ENCODE results near the gene CYFIP2.

The CYFIP2 gene

DNA sequence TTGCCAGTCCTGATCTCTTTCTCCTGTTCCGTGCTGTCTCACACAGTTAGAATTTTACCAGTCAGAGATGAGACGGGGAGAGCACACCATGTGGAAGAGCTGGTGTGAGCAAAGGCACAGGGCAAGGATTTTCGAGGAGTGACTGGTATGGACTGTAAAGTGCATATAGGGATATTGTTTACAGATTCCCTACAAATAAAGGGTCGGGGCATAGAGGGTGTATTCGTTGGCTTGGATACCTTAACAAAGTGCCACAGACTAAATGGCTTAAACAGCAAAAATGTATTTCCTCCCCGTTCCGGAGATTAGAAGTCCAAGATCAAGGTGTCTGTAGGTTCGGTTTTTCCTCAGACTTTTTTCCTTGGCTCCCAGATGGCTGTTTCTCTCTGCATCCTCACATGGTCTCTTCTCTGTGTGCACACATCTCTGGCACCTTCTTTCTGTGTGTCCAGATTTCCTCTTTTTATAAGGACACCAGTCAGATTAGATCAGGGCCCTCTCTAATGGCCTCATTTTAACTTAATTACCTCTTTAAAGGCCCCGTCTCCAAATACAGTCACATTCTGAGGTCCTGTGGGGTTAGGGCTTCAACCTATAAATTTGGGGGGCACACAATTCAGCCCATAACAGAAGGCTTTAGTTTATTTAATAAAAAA, 23.4 kb downstream of the CYFIP2 start:
- FAIRE-seq: no peak

DNA sequence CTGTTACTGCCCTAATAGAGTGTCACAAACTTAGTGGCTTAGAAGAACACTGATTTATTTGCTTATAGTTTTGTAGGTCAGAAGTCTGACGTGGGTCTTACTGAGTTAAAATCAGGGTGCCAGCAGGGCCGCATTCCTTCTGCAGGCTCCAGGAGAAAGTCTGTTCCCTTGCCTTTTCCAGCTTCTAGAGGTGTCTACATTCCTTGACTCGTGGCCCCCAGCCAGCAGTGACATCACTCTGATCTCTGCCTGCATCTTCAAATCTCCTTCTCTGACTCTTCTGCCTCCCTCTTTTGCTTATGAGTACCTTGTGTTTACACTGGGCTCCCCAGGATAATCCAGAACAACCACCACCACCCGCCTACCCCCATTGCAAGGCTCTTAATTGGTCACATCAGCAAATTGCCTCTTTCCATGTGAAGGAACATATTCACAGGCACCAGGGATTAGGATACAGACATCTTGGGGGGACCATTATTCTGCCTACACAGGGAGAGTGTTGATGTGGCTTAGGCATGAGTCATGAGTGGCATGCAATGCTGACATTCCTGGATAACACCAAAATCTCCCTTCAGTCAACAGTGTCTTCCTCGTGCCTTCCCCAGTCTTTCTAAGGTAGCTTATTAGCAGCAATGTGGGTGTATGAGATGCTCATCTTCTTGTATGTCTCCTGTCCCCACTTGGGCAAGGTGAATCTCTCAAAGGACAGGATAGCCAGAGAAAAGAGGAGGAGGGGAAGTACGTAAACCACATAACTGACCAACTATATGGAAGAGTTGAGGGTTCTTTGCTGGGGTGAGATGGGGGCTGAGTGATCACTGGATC, 24.4 kb downstream of the CYFIP2 start:
- FAIRE-seq: no peak

DNA sequence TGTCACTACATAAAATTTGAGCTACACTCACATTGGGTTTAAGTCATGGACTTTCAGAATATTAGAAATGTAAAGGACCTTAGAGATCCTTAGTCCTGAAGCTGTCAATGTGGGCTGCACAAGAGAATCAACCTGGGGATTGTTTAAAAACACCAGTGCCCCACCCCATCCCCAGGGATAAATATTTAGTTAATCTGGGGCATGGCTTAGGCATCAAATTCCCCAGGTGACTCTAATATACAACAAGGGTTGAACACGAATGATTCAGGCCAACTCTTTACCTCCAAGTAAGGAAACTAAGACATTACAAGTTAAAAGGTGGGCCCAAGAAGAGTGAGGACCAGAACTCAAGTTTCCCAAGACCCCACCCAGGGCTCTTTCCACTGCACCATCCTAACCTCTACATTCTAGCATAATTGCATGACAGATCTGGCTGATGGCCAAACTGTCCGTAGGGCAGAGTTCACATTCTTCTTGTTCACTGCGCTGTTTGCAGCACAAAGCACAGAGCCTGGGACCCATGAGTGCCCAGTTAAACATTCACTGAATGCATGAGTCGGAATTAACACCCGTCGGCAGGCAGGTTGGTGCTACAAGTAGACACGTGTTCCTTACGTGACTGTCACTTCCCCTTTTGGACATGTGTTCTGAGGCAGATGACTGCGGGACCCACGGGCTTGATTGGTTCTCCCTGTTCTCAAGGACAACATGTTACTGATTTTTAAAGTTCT, 25.2 kb downstream of the CYFIP2 start:
- no peak for FAIRE-seq

DNA sequence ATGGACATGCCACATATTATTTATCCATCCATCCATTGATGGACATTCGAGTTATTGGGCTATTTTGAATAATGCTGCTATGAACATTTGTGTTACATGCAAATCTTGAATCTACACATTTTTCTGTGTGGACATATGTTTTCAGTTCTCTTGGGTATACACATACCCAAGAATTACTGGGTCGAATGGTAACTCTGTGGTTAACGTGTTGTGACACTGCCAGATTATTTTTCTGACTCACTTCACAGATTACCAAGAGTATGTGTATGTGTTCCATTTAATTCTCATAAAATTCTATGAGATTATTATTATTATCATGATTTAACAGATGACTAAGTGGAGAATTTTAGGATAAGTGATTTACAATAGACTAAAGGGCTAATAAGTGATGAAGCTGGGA, 26.7 kb downstream of the CYFIP2 start:
- FAIRE-seq: no peak

DNA sequence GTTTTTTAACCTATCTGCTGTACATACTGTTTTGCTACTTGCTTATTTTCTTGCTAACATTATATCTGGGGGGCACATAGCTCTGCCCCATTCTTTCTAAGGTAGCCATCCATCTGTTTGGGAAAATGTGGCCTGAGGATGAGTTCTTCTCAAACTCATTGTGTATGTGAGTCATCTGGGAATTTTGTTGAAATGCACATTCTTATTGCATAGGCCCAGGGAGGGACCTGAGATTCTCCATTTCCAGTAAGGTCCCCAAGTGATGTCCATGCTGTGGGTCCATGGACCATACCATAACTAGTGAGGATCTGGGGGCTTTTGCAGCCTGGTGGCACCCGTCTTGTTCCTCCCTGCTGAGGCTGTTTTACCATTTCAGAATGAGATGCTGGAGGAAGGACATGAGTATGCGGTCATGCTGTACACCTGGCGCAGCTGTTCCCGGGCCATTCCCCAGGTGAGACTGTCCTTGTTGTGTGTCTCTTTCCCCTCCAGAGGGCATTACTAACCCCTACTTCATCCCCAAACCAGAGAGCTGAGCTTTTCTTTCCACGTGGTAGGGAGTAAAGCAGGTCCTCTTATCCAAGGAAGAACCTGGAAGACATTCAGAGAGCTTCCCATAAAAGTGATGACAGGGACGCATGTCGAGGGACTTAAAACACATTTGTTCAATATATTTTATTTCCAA, 28.6 kb downstream of the CYFIP2 start:
- no peak for FAIRE-seq

DNA sequence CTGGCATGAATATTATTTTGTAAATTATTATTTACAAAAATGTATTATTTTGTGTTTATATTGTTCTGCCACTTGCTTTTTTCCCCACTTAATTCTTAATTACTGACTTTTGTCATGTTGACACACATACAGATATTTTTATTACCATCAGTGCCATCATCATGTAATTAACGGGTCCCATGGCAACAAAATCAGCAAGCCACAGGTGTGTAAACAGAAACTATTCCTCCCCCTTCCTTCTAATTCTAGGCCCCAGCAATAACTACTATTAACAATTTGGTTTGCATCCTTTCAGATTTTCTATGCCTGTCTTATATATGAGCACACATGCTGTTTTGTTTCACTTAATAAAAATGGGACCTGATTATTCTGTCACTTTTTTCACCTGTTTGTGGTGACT, 29.3 kb downstream of the CYFIP2 start:
- peak; percentile 91 for FAIRE-seq

DNA sequence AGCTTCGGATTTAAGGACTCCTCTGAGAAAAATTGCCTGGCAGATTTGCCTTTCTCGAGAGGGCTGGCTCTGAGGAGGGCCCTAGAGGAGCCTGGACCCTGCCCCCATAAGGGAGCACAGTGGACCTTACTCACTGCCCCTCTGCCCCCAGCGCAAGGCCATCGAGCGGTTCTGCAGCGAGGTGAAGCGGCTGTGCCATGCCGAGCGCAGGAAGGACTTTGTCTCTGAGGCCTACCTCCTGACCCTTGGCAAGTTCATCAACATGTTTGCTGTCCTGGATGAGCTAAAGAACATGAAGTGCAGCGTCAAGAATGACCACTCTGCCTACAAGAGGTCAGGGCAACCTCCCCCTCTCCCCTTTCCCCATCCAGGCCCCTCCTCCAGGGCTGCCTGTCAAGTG, 34.6 kb downstream of the CYFIP2 start:
- FAIRE-seq: no peak

DNA sequence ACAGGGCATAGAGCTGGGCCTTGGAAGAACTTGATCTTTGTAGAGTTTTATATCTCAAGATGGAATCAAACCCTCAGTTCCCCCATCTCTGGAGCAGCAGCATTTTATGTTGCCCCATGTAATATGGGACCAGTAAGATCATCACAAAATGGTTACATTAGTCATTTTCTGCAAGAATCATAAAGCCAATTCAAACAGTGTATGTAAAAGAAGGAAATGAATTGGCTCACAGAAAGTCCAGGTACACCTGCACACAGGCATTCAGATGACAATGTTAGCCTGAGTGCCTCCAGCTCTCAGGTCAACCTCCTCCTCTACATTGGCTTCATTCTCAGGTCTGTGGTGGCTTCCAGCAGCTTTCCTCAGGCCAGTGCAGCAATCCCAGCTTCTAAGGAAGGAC, 35.1 kb downstream of the CYFIP2 start:
- no peak for FAIRE-seq

DNA sequence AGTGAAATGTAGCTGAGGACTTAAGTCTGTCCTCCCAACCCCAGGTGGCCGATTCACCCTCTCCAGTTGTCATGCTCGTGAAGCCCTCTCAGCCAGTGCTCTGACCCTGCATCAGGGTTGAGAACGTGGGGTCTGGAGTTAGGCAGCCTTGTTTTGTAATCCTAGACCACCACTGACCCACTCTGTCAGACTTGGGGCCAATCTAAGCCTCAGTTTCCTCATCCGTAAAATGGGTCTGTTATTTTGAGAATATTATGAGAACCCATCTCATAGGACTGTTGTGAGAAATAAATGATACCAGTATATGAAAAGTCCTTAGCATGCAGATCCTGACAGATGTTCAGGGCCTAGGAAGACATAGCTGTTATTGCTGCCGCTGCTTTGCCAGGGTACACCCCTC, 37.1 kb downstream of the CYFIP2 start:
- no peak for FAIRE-seq

DNA sequence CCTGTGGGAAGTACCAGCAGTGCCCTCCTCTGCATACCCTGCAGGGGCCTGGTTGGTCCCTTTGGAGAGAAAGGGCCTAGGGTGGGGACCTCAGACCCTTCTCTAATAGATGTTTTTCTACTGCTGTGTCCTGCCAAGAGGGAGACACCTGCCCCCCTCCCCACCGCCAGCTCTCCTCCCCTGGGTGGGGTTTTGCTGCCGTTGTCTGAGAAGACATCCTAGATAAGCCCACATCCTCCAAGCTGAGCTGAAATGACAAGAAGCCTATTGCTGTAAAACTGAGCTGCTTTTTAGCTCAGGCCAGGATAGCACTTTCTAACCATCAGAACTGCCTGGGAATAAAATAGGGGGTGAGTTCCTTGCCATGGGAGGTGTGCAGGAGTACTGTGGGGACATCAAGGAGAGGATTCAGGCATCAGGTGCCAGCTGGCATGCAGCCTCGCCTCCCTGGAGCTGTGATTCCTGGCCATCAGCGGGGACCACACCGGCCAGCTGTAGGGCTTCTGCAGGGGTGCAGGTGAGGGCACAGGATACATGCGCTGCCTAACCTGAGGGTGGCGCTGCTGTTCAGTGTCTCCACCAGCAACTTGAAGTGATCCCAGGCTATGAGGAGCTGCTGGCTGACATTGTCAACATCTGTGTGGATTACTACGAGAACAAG, 37.9 kb downstream of the CYFIP2 start:
- no peak for FAIRE-seq

DNA sequence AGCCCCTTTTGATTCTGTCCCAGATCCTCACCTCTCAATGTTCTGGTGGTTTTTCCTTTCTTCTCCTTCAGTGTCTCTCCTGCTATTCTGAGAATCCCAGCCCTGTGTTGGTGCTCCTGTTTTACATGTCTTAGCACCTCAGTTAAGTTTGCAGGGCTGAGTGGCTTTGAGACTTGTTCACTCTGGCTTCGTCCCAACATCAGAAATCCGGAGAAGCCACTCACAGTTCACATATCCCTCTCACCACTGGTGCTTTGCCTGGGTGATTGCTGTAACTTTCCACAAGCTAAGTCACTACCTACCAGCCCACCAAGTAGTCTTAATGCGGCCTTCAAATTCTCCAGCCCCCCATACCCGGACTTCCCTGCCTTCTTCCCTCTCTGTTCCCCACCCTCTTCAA, 40.2 kb downstream of the CYFIP2 start:
- FAIRE-seq: no peak

DNA sequence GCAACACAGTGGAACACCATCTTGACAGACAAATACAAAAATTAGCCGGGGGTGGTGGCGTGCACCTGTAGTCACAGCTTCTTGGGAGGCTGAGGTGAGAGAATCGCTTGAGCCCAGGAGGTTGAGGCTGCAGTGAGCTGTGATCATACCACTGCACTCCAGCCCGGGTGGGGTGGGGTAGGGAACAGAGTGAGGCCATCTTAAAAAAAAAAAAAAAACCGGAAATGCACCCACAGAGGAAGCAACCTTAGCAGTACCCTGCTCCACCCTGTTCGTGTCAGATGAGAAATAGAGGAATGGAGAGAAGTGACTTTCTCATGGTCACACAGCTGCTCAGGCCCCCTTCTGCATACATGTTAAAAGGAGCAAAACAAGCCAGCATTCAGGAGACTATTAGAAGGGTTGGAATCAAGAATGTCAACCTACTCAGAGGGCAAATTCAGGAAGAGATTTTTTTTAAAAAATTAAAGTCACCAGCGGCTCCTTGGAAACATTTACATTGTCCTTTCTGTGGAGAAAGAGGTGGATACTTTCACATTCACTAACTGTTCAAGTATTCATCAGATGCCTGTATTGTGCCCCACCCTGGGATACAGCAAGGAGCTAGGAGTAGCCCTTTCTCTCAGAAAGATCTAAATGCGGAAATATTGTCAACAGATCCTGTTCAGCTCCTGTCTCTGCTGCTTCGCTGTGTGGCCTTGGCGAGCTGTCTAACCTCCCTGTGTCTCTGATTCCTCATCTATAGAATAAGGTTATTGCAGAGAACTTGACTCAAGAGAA, 41.0 kb downstream of the CYFIP2 start:
- no peak for FAIRE-seq

DNA sequence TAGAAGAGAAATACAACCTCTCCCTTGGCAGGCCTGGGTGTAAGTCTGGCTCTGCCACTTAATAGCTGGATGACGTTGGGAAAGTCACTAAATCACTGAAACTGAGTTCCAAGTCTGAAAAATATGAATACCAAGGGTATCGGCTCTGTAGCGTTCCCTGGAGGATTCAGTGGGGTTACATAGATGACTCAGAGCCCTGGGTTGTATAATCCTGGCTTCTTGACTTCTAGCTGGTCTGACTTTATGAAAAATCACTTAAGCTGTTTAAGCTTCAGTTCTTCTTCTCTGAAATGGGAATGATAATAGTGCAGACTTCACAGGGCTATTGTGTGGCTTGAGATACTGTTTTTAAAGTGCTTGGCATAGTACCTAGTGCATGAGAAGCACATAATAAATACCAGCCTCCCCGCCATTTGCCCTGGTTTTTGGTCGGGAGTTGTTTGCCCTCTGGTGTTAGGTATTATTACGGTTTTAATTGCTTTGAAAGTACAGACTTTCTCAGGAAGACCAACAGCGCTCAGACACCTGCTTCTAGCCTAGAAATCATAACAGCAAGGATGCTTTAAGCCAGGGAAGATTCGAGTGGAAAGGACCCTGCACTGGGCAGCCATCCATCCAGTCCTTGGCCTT, 43.0 kb downstream of the CYFIP2 start:
- no peak for FAIRE-seq

DNA sequence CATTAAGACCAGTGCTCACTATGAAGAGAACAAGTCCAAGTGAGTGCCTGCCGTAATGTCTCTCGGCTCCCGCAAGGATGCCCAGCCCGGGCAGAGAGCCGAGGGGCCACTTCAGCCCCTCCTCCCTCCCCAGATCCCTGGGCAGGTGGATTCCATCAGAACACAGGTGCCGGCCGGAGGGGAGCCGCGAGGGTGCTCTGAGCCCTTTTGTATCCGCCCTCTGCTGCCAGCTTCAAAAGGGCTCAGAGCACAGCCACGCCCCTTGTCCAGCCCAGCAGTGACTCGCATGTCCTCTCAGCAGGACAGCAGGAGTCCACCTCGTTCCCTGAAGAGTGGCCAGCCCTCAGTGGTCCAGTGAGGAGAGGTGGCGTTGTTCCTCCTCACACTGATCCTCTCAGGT, 43.9 kb downstream of the CYFIP2 start:
- no peak for FAIRE-seq

DNA sequence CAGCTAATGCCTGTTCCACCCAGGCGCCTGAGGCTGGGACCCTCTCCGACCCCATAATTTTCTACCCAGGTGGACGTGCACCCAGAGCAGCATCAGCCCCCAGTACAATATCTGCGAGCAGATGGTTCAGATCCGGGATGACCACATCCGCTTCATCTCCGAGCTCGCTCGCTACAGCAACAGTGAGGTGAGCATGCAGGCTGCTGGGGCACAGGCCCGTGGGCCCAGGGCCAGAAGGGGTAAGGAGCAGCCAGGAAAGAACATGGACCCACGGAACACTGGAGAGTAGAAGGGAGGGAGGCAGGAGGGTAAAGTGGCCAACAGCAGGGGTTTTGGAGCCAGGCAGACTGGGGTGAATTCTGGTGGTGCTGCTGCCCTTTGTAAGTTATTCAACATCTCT, 45.7 kb downstream of the CYFIP2 start:
- FAIRE-seq: no peak

DNA sequence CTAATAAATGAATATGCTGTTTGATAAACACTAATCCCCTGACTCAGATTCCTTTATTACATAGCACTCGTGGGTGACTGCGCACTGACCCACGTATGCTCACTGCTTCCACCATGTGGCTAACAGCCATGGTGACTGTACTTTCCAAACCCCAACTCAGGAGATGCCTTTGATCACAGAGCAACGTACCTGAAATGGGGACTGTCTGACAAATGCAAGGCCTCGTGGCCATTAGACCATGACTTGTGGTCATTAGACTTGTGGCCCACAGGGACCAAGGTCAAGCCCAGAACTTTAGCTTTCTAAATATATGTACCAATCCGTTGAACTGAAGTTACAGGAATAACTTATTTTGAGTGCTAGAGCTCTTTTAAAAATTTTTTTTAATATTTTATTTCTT, 46.6 kb downstream of the CYFIP2 start:
- FAIRE-seq: peak; percentile 65

DNA sequence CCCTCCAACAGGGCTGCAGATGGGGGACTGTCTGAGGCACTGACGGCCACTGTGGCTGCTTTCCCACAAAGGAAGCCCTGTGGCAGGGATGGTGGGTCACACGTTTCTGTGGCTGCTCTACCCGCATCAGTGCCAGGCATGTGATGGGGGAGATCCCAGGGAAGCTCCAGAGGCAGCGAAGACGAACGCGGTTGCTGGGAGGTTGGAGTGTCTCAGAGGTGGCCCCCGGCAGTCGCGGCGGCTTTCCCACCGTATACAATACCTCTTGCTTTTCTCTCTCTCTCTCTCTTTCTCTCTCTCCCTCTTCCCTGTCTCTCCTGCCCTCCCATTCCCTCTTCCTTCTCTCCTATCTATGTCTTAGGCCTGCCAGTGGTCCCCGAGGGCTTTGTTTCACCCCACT, 56.7 kb downstream of the CYFIP2 start:
- no peak for FAIRE-seq

DNA sequence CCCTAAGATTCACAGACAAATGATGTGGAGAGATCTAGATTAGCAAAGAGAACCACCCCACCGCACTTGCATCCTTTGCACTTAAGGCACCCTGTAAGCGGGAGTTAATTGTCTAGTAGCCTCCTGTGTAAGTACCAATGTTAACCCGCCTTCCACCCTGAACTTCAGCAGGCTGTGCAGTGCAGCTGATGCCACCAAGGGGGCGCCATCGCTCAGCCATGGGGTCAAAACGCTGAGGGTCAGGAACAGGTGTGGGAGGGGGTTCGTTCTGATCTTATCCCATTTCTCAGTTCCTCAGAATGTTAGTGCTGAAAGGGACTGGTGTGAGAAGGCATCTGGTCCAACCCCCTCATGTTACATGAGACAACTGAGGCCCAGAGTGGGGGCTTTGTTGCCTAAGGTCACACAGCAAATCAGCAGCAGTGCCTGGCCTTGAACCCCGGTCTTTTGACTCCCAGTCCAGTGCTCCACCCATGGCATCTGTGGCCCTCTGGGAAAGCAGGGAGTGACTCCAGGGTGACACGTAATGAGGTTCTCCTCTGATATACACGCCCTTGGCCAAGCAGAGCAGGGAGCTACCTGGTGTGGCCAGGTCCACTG, 57.3 kb downstream of the CYFIP2 start:
- FAIRE-seq: no peak

DNA sequence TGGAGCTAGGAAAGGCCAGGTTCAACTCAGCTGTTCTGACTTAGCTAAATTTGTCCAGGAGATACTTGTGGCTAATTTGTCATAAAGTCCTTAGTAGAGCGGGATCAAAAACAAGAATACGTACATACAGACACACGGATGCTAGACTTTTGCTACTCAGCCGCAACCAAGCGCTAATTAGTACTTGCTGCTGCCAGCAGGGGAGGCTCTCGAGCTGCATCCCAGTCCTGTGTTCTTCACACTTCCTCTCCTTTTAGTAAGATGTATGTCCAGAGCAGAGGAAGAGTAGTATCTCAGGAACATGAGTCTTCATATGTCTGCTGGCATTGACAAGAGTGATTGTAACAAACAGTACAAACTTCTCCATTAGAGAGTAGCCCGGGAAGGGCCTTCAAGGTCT, 58.3 kb downstream of the CYFIP2 start:
- no peak for FAIRE-seq

DNA sequence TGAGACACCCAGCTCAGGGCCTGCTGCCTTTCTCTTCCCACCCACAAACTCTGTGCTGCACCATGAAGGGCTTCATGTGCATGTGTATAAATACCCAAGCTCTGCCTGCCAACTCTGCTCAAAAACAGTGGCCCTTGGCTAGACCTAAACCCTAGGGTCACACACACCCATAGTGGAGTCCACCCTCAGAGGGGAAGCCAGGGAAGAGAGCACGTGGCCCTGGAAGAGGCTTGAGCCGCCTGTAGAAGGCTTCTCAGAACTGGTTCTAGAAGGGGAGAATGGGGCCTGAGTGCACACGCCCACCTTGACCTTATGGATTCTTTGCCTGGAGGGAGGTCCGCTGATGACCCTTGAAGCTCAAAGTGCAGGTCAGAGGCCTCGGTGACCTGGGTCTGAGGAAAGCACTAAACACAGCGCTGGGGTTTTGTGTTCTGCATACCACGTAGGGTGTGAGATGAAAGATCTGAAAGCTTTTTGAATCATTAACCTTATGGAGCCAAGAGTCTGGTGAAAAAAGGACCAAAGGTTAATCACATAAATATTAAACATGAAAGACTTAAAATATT, 60.6 kb downstream of the CYFIP2 start:
- FAIRE-seq: no peak

DNA sequence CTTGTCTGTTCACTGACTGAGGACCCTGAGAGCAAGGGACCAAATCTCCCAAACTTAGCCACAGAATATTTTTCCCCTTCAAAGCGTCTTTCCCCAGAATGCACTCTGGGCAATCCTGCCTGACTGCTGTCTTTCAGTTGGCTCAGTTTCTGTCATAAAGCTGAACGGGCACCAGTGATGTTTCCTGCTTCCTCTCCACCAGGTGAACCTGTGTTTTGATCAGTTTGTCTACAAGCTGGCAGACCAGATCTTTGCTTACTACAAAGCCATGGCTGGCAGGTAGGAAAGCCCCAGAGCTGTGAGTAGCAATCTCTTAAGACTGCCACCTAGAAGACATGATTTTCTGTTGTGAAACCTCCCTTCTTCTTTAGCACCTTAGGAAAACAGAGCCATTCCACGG, 61.8 kb downstream of the CYFIP2 start:
- no peak for FAIRE-seq

All from islet of Langerhans (tissue), 1 donor.